Stimulated activated CD4-positive, alpha-beta T cell treated with anti-CD3 and anti-CD28 coated beads, Interleukin-2, amount 100 ng/mL, for 24 hours (primary cell): ENCODE results near the gene FBXL14.

Experiments
- DNase-seq, 2 donors: peaks; one replicate each; pipeline ENCODE4 v3.0.0-alpha.2; 2020

The FBXL14 gene

GRCh38 chr12:1594261-1595025 is at the start of gene FBXL14:
Gene FBXL14 (minus strand): TSS chr12:1594581. CDS start chr12:1594066, 515 bp downstream.
- peak; percentile 89 to 91 for DNase-seq

GRCh38 chr12:1643905-1644533 is 49.6 kb upstream of the FBXL14 start:
- no peak for DNase-seq

GRCh38 chr12:1643043-1643442 is 48.7 kb upstream of the FBXL14 start:
- no peak for DNase-seq

- no peak for DNase-seq
Observed at GRCh38 chr12:1642513-1642912, 48.1 kb upstream of the FBXL14 start.

GRCh38 chr12:1640328-1641234 is 46.2 kb upstream of the FBXL14 start:
- DNase-seq: no peak

GRCh38 chr12:1639538-1639937 is 45.2 kb upstream of the FBXL14 start:
- no peak for DNase-seq

- DNase-seq: no peak
Observed at GRCh38 chr12:1638203-1638602, 43.8 kb upstream of the FBXL14 start.

- no peak for DNase-seq
Observed at GRCh38 chr12:1635301-1636095, 41.1 kb upstream of the FBXL14 start.

- DNase-seq: peak; percentile 71 to 75
Observed at GRCh38 chr12:1634590-1635191, 40.3 kb upstream of the FBXL14 start.

- DNase-seq: no peak
Observed at GRCh38 chr12:1634149-1634548, 39.8 kb upstream of the FBXL14 start.

GRCh38 chr12:1633459-1633858 is 39.1 kb upstream of the FBXL14 start:
- DNase-seq: no peak

- no peak for DNase-seq
Observed at GRCh38 chr12:1632702-1633101, 38.3 kb upstream of the FBXL14 start.

- DNase-seq: no peak
Observed at GRCh38 chr12:1630827-1631591, 36.6 kb upstream of the FBXL14 start.

GRCh38 chr12:1630133-1630826 is 35.9 kb upstream of the FBXL14 start:
- peak; percentile 32 to 37 for DNase-seq

- DNase-seq: no peak
Observed at GRCh38 chr12:1629338-1630132, 35.2 kb upstream of the FBXL14 start.

GRCh38 chr12:1628666-1629337 is 34.4 kb upstream of the FBXL14 start, which contains the start of gene WNT5B:
Gene WNT5B (plus strand): TSS chr12:1629231. CDS start chr12:1631355, 2,124 bp downstream.
- DNase-seq: no peak

- DNase-seq: no peak
Observed at GRCh38 chr12:1622406-1622805, 28.0 kb upstream of the FBXL14 start.

- DNase-seq: no peak
Observed at GRCh38 chr12:1620092-1620491, 25.7 kb upstream of the FBXL14 start.

GRCh38 chr12:1619587-1619986 is 25.2 kb upstream of the FBXL14 start:
- no peak for DNase-seq
